ENCODE data around the gene CPNE4. TPM values are rescaled to one million over a fixed set of nuclear protein-coding genes. Genes with fewer than 3 reads are reported as not detected.

Gene CPNE4
- total and polyA plus RNA-seq, 2 donors from 2014 or later, result 0.79 to 1.2 TPM

GRCh38 chr3:131856171-131856570 lies 178.6 kb downstream of the CPNE4 start:
- TF ChIP-seq CTCF (IDR thresholded peaks at IDR 0.05; ENCODE audit: borderline replicate concordance, extremely low read depth, insufficient read depth), result no peak
- no peak overlapping the region for H3K4me3 ChIP-seq (ENCODE audit: low read length in 3 of 3)
- DNase-seq, result no peak
- H3K36me3 ChIP-seq (ENCODE audit: control insufficient read depth in 2 of 3, insufficient read depth in 3 of 3, low read length in 3 of 3), result no peaks in the 10 kb centered on the region
- no peaks in the 10 kb centered on the region for H3K9me3 ChIP-seq (ENCODE audit: control insufficient read depth in 2 of 3, insufficient read depth in 1 of 3, low read length in 3 of 3)
- intact Hi-C loops (cut with DNase I), result no loop called here
- H3K9ac ChIP-seq (ENCODE audit: low read length in 3 of 3), result no peak overlapping the region
- H3K27ac ChIP-seq (ENCODE audit: low read depth in 2 of 2, low read length in 2 of 2), result no peak overlapping the region
- FAIRE-seq, result no peak
- no peaks in the 10 kb centered on the region for H3K4me1 ChIP-seq (ENCODE audit: control insufficient read depth in 2 of 3, insufficient read depth in 2 of 3, low read depth in 1 of 3, low read length in 3 of 3)
- H3K27me3 ChIP-seq (ENCODE audit: control insufficient read depth, insufficient read depth, low read length), result no peaks in the 10 kb centered on the region

GRCh38 chr3:131850223-131850622 lies 184.6 kb downstream of the CPNE4 start:
- intact Hi-C loops (cut with DNase I), result no loop called here
- no peaks in the 10 kb centered on the region for H3K9me3 ChIP-seq (ENCODE audit: control insufficient read depth in 2 of 3, insufficient read depth in 1 of 3, low read length in 3 of 3)
- no peak overlapping the region for H3K27ac ChIP-seq (ENCODE audit: low read depth in 2 of 2, low read length in 2 of 2)
- no peak for FAIRE-seq
- no peaks in the 10 kb centered on the region for H3K36me3 ChIP-seq (ENCODE audit: control insufficient read depth in 2 of 3, insufficient read depth in 3 of 3, low read length in 3 of 3)
- no peak overlapping the region for H3K4me3 ChIP-seq (ENCODE audit: low read length in 3 of 3)
- H3K4me1 ChIP-seq (ENCODE audit: control insufficient read depth in 2 of 3, insufficient read depth in 2 of 3, low read depth in 1 of 3, low read length in 3 of 3), result no peaks in the 10 kb centered on the region
- no peak overlapping the region for H3K9ac ChIP-seq (ENCODE audit: low read length in 3 of 3)
- no peak for DNase-seq
- no peaks in the 10 kb centered on the region for H3K27me3 ChIP-seq (ENCODE audit: control insufficient read depth, insufficient read depth, low read length)
- TF ChIP-seq CTCF (IDR thresholded peaks at IDR 0.05; ENCODE audit: borderline replicate concordance, extremely low read depth, insufficient read depth), result no peak

- Histone ChIP-seq H3K27ac (ENCODE audit: low read depth in 2 of 2, low read length in 2 of 2) (no peak overlapping the region), H3K9me3 (ENCODE audit: control insufficient read depth in 2 of 3, insufficient read depth in 1 of 3, low read length in 3 of 3) (no peaks in the 10 kb centered on the region), H3K9ac (ENCODE audit: low read length in 3 of 3) (no peak overlapping the region), H3K36me3 (ENCODE audit: control insufficient read depth in 2 of 3, insufficient read depth in 3 of 3, low read length in 3 of 3) (no peaks in the 10 kb centered on the region), H3K27me3 (ENCODE audit: control insufficient read depth, insufficient read depth, low read length) (no peaks in the 10 kb centered on the region), H3K4me3 (ENCODE audit: low read length in 3 of 3) (no peak overlapping the region), H3K4me1 (ENCODE audit: control insufficient read depth in 2 of 3, insufficient read depth in 2 of 3, low read depth in 1 of 3, low read length in 3 of 3) (no peaks in the 10 kb centered on the region)
- intact Hi-C loops (cut with DNase I), result no loop called here
- no peak for FAIRE-seq
- TF ChIP-seq CTCF (IDR thresholded peaks at IDR 0.05; ENCODE audit: borderline replicate concordance, extremely low read depth, insufficient read depth), result no peak
- no peak for DNase-seq
Observed at GRCh38 chr3:131849616-131850015, 185.2 kb downstream of the CPNE4 start.

- Histone ChIP-seq H3K27ac (ENCODE audit: low read depth in 2 of 2, low read length in 2 of 2) (no peak overlapping the region), H3K4me3 (ENCODE audit: low read length in 3 of 3) (no peak overlapping the region), H3K9ac (ENCODE audit: low read length in 3 of 3) (no peak overlapping the region), H3K27me3 (ENCODE audit: control insufficient read depth, insufficient read depth, low read length) (no peaks in the 10 kb centered on the region), H3K4me1 (ENCODE audit: control insufficient read depth in 2 of 3, insufficient read depth in 2 of 3, low read depth in 1 of 3, low read length in 3 of 3) (no peaks in the 10 kb centered on the region), H3K9me3 (ENCODE audit: control insufficient read depth in 2 of 3, insufficient read depth in 1 of 3, low read length in 3 of 3) (no peaks in the 10 kb centered on the region), H3K36me3 (ENCODE audit: control insufficient read depth in 2 of 3, insufficient read depth in 3 of 3, low read length in 3 of 3) (no peaks in the 10 kb centered on the region)
- intact Hi-C loops (cut with DNase I), result no loop called here
- FAIRE-seq, result no peak
- DNase-seq, result no peak
- no peak for TF ChIP-seq CTCF (IDR thresholded peaks at IDR 0.05; ENCODE audit: borderline replicate concordance, extremely low read depth, insufficient read depth)
Observed at GRCh38 chr3:131847966-131848510, 186.8 kb downstream of the CPNE4 start.

Data from kidney (tissue), 14 donors.